ENCODE data around the gene FOXP3.
A peak's percentile ranks its signal among the peaks of the same experiment; 100 is the strongest.

Gene FOXP3

DNA sequence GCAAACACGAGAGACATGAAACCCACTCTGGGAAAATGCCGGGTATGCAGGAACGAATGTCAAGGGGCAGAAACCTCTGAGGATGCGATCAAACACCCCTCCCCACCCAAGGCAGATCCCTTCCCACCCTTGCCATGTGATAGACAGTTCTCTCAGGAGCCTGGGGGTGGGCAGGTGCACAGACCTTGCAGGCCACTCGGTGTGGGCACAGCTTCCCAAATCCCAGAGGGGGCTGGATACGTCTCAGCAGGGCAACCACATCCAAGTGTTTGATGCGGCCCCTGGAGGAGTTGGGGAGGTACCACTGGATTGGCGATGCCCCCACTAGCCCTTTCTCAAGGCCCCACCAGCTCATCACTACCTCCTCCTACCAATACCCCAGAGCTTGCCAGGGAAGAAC, 54.1 kb downstream of the FOXP3 start:
- FAIRE-seq = no peak
- no peak for TF ChIP-seq POLR2AphosphoS5 (IDR thresholded peaks at IDR 0.05; ENCODE audit: low read depth, low read length)
- no peak for DNase-seq (ENCODE audit: insufficient read length)

DNA sequence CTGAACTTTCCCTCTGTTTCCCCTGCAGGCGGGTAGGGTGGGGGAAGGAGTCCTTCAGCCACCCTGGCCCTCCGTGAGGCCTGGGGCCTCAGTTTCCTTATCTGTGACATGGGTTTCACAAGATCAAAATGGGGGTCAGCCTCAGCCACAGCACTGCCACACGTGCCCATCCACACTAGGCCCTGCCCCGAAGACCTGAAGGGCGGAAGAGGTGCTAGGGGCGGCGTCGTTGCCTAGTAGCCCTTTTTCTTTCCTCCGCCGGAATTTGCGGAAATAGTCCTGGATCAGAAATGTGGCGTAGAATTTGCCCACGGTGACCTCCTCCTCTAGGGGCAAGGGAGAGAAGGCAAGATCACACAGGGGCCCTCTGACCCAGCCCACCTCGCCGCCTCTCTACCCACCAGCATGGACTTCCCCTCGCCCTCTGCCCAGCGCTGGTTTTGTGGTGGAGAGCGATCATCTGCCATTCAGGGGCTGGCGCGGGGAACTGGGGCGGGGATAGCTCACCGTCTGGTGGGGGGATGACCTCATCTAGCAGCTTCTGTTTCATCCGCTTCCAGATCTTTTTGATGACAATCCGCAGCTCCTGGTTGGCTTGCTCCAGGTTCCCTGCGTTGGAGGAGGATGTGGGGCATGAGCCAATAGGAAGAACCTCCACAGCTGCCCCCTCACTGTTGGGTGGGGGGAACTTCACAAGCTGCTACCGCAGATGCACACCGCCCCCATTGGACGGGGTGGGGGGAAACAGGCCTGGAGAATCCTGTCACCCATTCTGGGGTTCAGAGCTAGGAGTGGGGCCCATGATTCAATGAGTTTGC, 54.9 kb downstream of the FOXP3 start:
- no peak for FAIRE-seq
- no peak for DNase-seq (ENCODE audit: insufficient read length)
- TF ChIP-seq POLR2A (IDR thresholded peaks at IDR 0.05; ENCODE audit: low read depth, low read length) (no peak), TAF1 (IDR thresholded peaks at IDR 0.05; ENCODE audit: borderline replicate concordance, low read depth, low read length) (no peak)

DNA sequence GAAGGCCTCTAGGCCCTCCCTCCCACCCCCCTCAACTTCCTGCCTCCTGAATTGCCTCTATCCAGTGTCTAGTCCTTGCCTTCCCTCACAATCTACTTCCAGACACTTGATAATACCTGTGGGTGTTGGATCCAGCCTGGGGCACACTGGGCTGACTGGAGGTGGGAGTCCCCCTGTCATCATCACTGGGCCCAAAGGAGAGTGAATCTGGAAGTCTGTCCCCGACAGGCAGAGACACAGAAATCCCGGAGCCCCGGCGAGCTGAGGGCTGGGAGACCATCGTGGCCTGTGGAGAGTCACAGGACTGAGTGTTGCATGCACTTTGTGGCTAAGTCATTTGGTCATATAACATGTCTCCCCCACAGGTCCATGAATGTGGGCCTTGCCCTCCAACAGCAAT, 56.1 kb downstream of the FOXP3 start:
- no peak for TF ChIP-seq POLR2A (IDR thresholded peaks at IDR 0.05; ENCODE audit: low read depth, low read length)
- no peak for TF ChIP-seq TAF1 (IDR thresholded peaks at IDR 0.05; ENCODE audit: borderline replicate concordance, low read depth, low read length)
- no peak for TF ChIP-seq POLR2AphosphoS5 (IDR thresholded peaks at IDR 0.05; ENCODE audit: low read depth, low read length)
- DNase-seq (ENCODE audit: insufficient read length) = no peak
- FAIRE-seq = no peak

DNA sequence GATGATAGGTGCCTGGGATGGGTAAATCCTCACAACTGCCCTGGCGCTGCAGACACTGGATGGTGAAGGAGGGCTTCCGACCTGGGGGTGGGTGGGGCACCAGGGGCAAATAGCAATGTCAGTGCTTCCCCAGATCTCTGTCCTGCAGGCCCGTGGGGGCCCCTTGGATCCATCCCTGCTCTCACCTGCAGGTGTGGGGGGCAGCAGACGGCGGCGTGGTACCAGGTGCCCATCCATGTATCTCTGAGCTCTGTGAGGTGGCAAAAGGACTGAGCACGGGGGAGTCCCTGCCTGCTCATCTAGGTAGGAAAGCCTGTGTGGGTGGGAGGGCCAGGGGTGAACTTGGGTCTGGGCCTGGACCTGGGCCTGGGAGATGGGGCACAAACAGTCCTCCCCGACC, 58.0 kb downstream of the FOXP3 start:
- TF ChIP-seq POLR2A (IDR thresholded peaks at IDR 0.05; ENCODE audit: low read depth, low read length) (no peak), TAF1 (IDR thresholded peaks at IDR 0.05; ENCODE audit: borderline replicate concordance, low read depth, low read length) (no peak), POLR2AphosphoS5 (IDR thresholded peaks at IDR 0.05; ENCODE audit: low read depth, low read length) (no peak)
- DNase-seq (ENCODE audit: insufficient read length) = no peak
- no peak for FAIRE-seq

DNA sequence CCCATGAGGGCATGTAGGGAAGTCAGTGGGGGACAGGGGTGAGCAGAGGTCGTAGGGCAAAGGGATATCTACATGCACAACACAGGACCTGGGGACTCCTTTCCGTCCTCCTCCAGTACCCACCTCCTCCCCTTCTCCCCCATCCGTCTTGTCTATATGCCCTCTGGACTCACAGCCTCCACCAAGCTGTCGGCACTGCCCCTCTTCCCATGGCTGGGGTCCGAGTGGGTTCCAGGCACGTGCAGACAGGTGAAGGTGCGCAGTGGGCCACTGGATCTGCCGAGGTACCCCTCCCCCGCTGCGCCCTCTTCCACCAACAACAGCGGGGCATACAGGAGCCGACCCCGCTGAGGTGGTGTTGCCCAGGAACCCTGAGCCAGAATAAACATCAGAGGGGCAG, 59.1 kb downstream of the FOXP3 start:
- FAIRE-seq (no peak), DNase-seq (ENCODE audit: insufficient read length) (no peak)
- TF ChIP-seq POLR2AphosphoS5 (IDR thresholded peaks at IDR 0.05; ENCODE audit: low read depth, low read length) (no peak), TAF1 (IDR thresholded peaks at IDR 0.05; ENCODE audit: borderline replicate concordance, low read depth, low read length) (no peak), POLR2A (IDR thresholded peaks at IDR 0.05; ENCODE audit: low read depth, low read length) (no peak)

DNA sequence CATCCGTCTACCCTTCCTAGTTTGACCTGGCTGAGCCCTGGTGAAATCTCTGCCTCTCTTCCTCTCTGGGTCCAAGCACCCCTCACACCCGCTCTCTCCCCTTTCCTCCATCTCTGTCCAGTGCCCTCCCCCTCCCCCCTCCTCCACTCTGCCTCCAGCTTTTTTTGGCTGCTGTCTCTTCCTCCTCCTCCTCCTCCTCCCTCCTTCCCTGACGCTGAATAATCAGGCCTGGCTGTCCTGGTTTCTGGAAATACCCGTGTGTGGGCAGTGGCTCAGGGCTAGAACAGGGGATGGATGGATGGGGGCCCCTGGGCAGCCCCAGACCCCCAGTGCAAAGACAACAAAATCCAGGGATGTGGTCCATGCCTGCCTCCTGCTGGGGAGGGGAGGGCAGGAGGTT, 59.8 kb downstream of the FOXP3 start:
- TF ChIP-seq POLR2AphosphoS5 (IDR thresholded peaks at IDR 0.05; ENCODE audit: low read depth, low read length) = no peak
- no peak for TF ChIP-seq TAF1 (IDR thresholded peaks at IDR 0.05; ENCODE audit: borderline replicate concordance, low read depth, low read length)
- TF ChIP-seq POLR2A (IDR thresholded peaks at IDR 0.05; ENCODE audit: low read depth, low read length) = no peak
- no peak for FAIRE-seq
- DNase-seq (ENCODE audit: insufficient read length) = no peak

DNA sequence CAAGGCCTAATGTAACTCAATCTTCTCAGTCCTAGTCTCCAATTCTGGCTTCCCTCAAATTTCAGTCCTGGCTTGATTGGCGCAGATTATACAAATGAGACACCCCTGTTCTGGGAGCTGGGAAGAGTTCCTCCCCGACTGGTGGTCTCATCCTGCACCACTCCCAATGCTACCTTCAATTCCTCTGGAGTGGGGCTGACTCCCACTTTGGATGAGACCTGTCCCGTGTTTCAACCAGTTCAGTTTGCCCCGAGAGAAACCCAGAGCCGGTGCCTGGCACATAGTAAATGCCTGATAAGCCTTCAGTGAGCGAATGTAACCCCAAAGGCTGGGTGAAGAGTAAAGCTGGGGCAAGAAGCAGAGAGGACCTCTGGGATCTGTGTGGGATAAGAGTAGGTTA, 60.5 kb downstream of the FOXP3 start:
- TF ChIP-seq POLR2A (IDR thresholded peaks at IDR 0.05; ENCODE audit: low read depth, low read length) (no peak), TAF1 (IDR thresholded peaks at IDR 0.05; ENCODE audit: borderline replicate concordance, low read depth, low read length) (no peak), POLR2AphosphoS5 (IDR thresholded peaks at IDR 0.05; ENCODE audit: low read depth, low read length) (no peak)
- FAIRE-seq (no peak), DNase-seq (ENCODE audit: insufficient read length) (no peak)

DNA sequence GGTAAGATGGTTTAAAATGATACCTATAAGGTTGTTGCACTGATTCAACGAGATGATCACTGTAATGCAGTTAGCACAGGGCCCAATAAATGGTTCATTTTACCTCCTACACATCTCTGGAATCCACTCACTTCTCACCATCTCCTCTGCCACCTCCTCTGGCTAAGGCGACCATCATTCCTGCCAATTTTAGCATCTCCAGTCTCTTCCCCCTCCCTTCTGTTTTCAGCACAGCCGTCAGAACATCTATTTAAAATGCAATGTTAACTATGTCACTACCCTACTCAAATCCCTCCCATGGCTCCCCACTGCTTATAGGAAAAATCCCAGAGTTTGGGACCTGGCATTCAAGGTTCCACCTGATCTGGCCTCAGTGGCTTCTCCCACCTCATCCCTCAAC, 61.0 kb downstream of the FOXP3 start:
- DNase-seq (ENCODE audit: insufficient read length) (no peak), FAIRE-seq (no peak)
- TF ChIP-seq TAF1 (IDR thresholded peaks at IDR 0.05; ENCODE audit: borderline replicate concordance, low read depth, low read length) (no peak), POLR2AphosphoS5 (IDR thresholded peaks at IDR 0.05; ENCODE audit: low read depth, low read length) (no peak), POLR2A (IDR thresholded peaks at IDR 0.05; ENCODE audit: low read depth, low read length) (no peak)

DNA sequence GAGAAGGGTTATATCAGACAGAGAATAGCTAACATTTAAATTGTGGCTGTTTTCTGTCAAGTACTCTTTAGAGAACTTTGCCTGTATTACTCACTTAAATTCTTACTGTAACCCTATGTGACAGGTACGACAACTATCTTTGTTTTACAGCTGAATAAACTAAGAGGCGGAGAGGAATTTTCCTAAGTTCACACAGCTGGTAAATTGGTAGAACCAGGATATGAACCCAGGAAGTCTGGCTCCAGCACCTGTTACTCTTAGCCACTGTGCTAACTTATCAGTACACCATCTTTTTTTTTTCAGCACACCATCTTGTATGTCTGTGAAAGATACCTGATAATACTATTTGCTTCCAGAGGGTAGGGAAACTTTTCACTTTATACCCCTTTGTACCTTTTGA, 62.5 kb downstream of the FOXP3 start:
- DNase-seq (ENCODE audit: insufficient read length) (no peak), FAIRE-seq (peak; percentile 9)
- TF ChIP-seq TAF1 (IDR thresholded peaks at IDR 0.05; ENCODE audit: borderline replicate concordance, low read depth, low read length) (no peak), POLR2AphosphoS5 (IDR thresholded peaks at IDR 0.05; ENCODE audit: low read depth, low read length) (no peak), POLR2A (IDR thresholded peaks at IDR 0.05; ENCODE audit: low read depth, low read length) (no peak)
